Subcutaneous adipose tissue (tissue), 4 donors: ENCODE measurements around the gene GOLPH3. TPM values are rescaled to one million over a fixed set of nuclear protein-coding genes. Genes with fewer than 3 reads are reported as not detected.

Experiments
- CTCF ChIP-seq: fragments of 450-650 bp; IDR thresholded peaks from one replicate; pipeline ENCODE4 v1.5.1; 2016; ENCODE audit warnings: low read depth, mild to moderate bottlenecking, control low read depth, antibody characterized with exemption, moderate library complexity
- total RNA-seq, 4 donors: library from RNA; depleted of rRNA; stranded (reverse); fragments of >200 nt; gene quantifications; one replicate each; pipeline ENCODE4 v1.1.0, GENCODE V29; 2016

Gene GOLPH3
- total RNA-seq, 4 donors from 2014 or later: 78.9 to 122 (median 87.5) TPM

- TF ChIP-seq CTCF: no peak
Observed at GRCh38 chr5:32130865-32131264, 43.3 kb downstream of the GOLPH3 start.

GRCh38 chr5:32129074-32129598, 45.0 kb downstream of the GOLPH3 start:
- no peak for TF ChIP-seq CTCF

DNA sequence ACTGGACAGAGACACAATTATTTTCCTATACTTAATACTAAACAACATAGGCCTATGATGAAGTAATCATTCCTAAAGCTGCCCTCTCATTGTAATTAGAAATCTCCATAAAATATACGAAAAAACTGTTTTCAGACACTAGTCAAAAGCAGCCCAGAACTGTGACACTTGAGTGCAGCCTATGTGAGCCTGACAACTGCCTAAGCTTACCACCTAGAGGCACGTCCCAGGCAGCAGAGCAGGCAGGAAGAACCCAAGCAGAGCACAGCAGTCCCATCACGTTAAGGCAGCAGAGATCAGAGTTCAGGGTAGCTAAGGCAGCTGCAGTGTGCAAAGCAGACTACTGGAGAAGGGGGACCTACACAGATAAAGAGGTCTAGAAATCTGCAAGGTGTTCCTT, 46.4 kb downstream of the GOLPH3 start:
- no peak for TF ChIP-seq CTCF

- no peak for TF ChIP-seq CTCF
Observed at GRCh38 chr5:32126691-32127090, 47.4 kb downstream of the GOLPH3 start.

GRCh38 chr5:32123889-32124676, 50.0 kb downstream of the GOLPH3 start:
- TF ChIP-seq CTCF: no peak

- no peak for TF ChIP-seq CTCF
Observed at GRCh38 chr5:32123058-32123805, 50.9 kb downstream of the GOLPH3 start.

GRCh38 chr5:32116574-32117313, 57.4 kb downstream of the GOLPH3 start:
- TF ChIP-seq CTCF: no peak
